ENCODE results near the gene SLC17A1.

Gene SLC17A1

GRCh38 chr6:25875926-25876602, 44.2 kb upstream of the SLC17A1 start:
- TF ChIP-seq ZFP30 (CRISPR knock-in tag; IDR thresholded peaks at IDR 0.05) (no peak), TOX (CRISPR knock-in tag; IDR thresholded peaks at IDR 0.05; ENCODE audit: borderline replicate concordance) (no peak), ZNF70 (CRISPR knock-in tag; IDR thresholded peaks at IDR 0.05) (no peak), PPARA (CRISPR knock-in tag; IDR thresholded peaks at IDR 0.05; ENCODE audit: borderline replicate concordance) (no peak), ESRRG (CRISPR knock-in tag; IDR thresholded peaks at IDR 0.05) (no peak), ARNTL (CRISPR knock-in tag; IDR thresholded peaks at IDR 0.05; ENCODE audit: borderline replicate concordance, low read depth) (no peak), CREB5 (CRISPR knock-in tag; IDR thresholded peaks at IDR 0.05; ENCODE audit: low read depth) (no peak), TSHZ2 (CRISPR knock-in tag; IDR thresholded peaks at IDR 0.05) (no peak)
- no peak for ATAC-seq

GRCh38 chr6:25875563-25875905, 43.7 kb upstream of the SLC17A1 start:
- no peak for ATAC-seq
- TF ChIP-seq ZC3H10 (CRISPR knock-in tag; IDR thresholded peaks at IDR 0.05) (no peak), ZNF565 (CRISPR knock-in tag; conservative IDR thresholded peaks at IDR 0.05; ENCODE audit: low read depth) (no peak), TOX (CRISPR knock-in tag; IDR thresholded peaks at IDR 0.05; ENCODE audit: borderline replicate concordance) (no peak), RARB (CRISPR knock-in tag; IDR thresholded peaks at IDR 0.05) (no peak)

GRCh38 chr6:25874822-25875562, 43.1 kb upstream of the SLC17A1 start:
- TF ChIP-seq ARNTL (CRISPR knock-in tag; IDR thresholded peaks at IDR 0.05; ENCODE audit: borderline replicate concordance, low read depth) (no peak), ZNF70 (CRISPR knock-in tag; IDR thresholded peaks at IDR 0.05) (no peak), ZNF565 (CRISPR knock-in tag; conservative IDR thresholded peaks at IDR 0.05; ENCODE audit: low read depth) (no peak), CREB5 (CRISPR knock-in tag; IDR thresholded peaks at IDR 0.05; ENCODE audit: low read depth) (no peak), ISL1 (CRISPR knock-in tag; IDR thresholded peaks at IDR 0.05) (no peak), TCF4 (CRISPR knock-in tag; IDR thresholded peaks at IDR 0.05; ENCODE audit: borderline replicate concordance) (no peak), GLIS3 (CRISPR knock-in tag; IDR thresholded peaks at IDR 0.05) (no peak), TSHZ2 (CRISPR knock-in tag; IDR thresholded peaks at IDR 0.05) (no peak), ESRRG (CRISPR knock-in tag; IDR thresholded peaks at IDR 0.05) (no peak), POU6F1 (CRISPR knock-in tag; IDR thresholded peaks at IDR 0.05; ENCODE audit: borderline replicate concordance, low read depth) (no peak), SNAI2 (CRISPR knock-in tag; IDR thresholded peaks at IDR 0.05) (no peak), BACH2 (CRISPR knock-in tag; IDR thresholded peaks at IDR 0.05; ENCODE audit: borderline replicate concordance) (no peak)
- no peak for ATAC-seq
